ENCODE measurements around the gene KHSRP.

Gene KHSRP

DNA sequence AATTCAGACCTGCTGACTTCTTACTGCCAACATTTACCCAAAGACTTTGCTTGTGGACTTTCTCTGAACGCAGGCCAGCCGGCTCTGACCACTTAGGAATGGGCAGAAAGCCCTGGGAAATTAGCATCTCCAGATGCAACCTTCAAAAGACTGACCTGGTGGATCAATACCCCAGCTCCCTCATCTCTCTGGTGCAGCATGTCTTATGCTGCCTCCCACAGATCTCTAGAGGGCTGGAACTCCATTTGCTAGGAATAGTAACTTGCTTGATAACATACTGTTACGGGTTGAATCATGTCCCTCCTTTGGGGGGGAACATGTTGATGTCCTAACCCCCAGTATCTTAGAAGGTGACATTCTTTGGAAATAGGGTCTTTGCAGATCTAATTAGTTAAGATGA, 21.8 kb upstream of the KHSRP start:
- Histone ChIP-seq H3K9ac (ENCODE audit: low read length) (no peak overlapping the region), H3K9me2 (ENCODE audit: low read depth, low read length) (no peaks in the 10 kb centered on the region), H3K4me3 (ENCODE audit: low read depth, low read length, poor library complexity, severe bottlenecking) (no peak overlapping the region), H3K79me2 (ENCODE audit: insufficient read depth, low read length) (no peaks in the 10 kb centered on the region), H2AFZ (ENCODE audit: low read length) (no peak overlapping the region), H3K27ac (ENCODE audit: low read depth, low read length, poor library complexity, severe bottlenecking) (no peak overlapping the region), H3K27me3 (ENCODE audit: insufficient read depth, low read length) (no peaks in the 10 kb centered on the region), H3K4me1 (ENCODE audit: insufficient read depth, low read length, severe bottlenecking) (no peaks in the 10 kb centered on the region), H4K20me1 (ENCODE audit: insufficient read depth, low read length) (no peaks in the 10 kb centered on the region), H3K9me3 (ENCODE audit: low read length) (no peaks in the 10 kb centered on the region), H3F3A (ENCODE audit: insufficient read depth, low read length) (no peaks in the 10 kb centered on the region), H3K4me2 (ENCODE audit: low read length) (no peak overlapping the region), H3K36me3 (ENCODE audit: insufficient read depth, low read length) (peaks cover 31% of the 10 kb centered on the region)
- no peak for TF ChIP-seq EZH2 (IDR thresholded peaks at IDR 0.05; ENCODE audit: borderline replicate concordance, low read length)
- no peak for TF ChIP-seq CTCF (IDR thresholded peaks at IDR 0.05; ENCODE audit: low read length)

DNA sequence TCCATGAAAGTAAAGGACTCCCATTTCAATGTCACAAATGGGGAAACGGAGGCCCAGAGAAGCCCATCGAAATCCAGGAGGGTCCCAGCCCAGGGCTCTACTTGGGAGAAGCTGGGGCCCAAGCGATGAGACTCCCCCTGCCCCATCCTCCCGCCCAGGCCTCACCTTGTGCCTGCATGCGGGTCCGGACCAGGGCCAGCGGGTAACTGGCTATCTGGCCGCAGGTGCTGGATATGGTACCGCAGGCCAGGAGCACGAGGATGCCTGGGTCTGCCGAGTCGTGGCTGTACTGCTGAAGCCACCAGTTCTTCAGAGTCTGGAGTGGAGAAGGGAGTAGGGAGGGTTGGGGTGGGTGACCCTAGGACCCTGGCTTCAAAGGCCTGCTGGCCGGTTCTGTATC, 19.4 kb upstream of the KHSRP start:
- TF ChIP-seq EZH2 (IDR thresholded peaks at IDR 0.05; ENCODE audit: borderline replicate concordance, low read length) = no peak
- no peak for TF ChIP-seq CTCF (IDR thresholded peaks at IDR 0.05; ENCODE audit: low read length)
- H3K36me3 ChIP-seq (ENCODE audit: insufficient read depth, low read length) = peaks cover 22% of the 10 kb centered on the region
- H3K79me2 ChIP-seq (ENCODE audit: insufficient read depth, low read length) = no peaks in the 10 kb centered on the region
- no peaks in the 10 kb centered on the region for H3K9me3 ChIP-seq (ENCODE audit: low read length)
- H3K9me2 ChIP-seq (ENCODE audit: low read depth, low read length) = no peaks in the 10 kb centered on the region
- H3K27me3 ChIP-seq (ENCODE audit: insufficient read depth, low read length) = no peaks in the 10 kb centered on the region
- no peak overlapping the region for H2AFZ ChIP-seq (ENCODE audit: low read length)
- no peak overlapping the region for H3K27ac ChIP-seq (ENCODE audit: low read depth, low read length, poor library complexity, severe bottlenecking)
- no peak overlapping the region for H3K4me2 ChIP-seq (ENCODE audit: low read length)
- no peak overlapping the region for H3K4me3 ChIP-seq (ENCODE audit: low read depth, low read length, poor library complexity, severe bottlenecking)
- H3K4me1 ChIP-seq (ENCODE audit: insufficient read depth, low read length, severe bottlenecking) = no peaks in the 10 kb centered on the region
- no peaks in the 10 kb centered on the region for H3F3A ChIP-seq (ENCODE audit: insufficient read depth, low read length)
- H3K9ac ChIP-seq (ENCODE audit: low read length) = no peak overlapping the region
- H4K20me1 ChIP-seq (ENCODE audit: insufficient read depth, low read length) = no peaks in the 10 kb centered on the region

GRCh38 chr19:6442087-6442688, 17.6 kb upstream of the KHSRP start:
- H2AFZ ChIP-seq (ENCODE audit: low read length) = no peak overlapping the region
- H3K79me2 ChIP-seq (ENCODE audit: insufficient read depth, low read length) = no peaks in the 10 kb centered on the region
- H3K27ac ChIP-seq (ENCODE audit: low read depth, low read length, poor library complexity, severe bottlenecking) = no peak overlapping the region
- no peaks in the 10 kb centered on the region for H3K27me3 ChIP-seq (ENCODE audit: insufficient read depth, low read length)
- H3K36me3 ChIP-seq (ENCODE audit: insufficient read depth, low read length) = peaks cover 19% of the 10 kb centered on the region
- H3K9me3 ChIP-seq (ENCODE audit: low read length) = no peaks in the 10 kb centered on the region
- no peak overlapping the region for H3K4me2 ChIP-seq (ENCODE audit: low read length)
- H3K4me1 ChIP-seq (ENCODE audit: insufficient read depth, low read length, severe bottlenecking) = no peaks in the 10 kb centered on the region
- no peak overlapping the region for H3K4me3 ChIP-seq (ENCODE audit: low read depth, low read length, poor library complexity, severe bottlenecking)
- no peaks in the 10 kb centered on the region for H3F3A ChIP-seq (ENCODE audit: insufficient read depth, low read length)
- H3K9ac ChIP-seq (ENCODE audit: low read length) = no peak overlapping the region
- no peaks in the 10 kb centered on the region for H3K9me2 ChIP-seq (ENCODE audit: low read depth, low read length)
- TF ChIP-seq CTCF (IDR thresholded peaks at IDR 0.05; ENCODE audit: low read length) = no peak
- H4K20me1 ChIP-seq (ENCODE audit: insufficient read depth, low read length) = no peaks in the 10 kb centered on the region
